Mucosa of rectum (tissue), 2 donors: ENCODE measurements around the gene OTUB1.

Source experiments
- H3K27ac ChIP-seq, 2 donors: one replicate each; pipeline ENCODE4 v1.7.0; 2013; ENCODE audit warnings: inconsistent platforms in 2 of 2, low read depth in 2 of 2, low read length in 2 of 2
- H3K27me3 ChIP-seq, 2 donors: one replicate each; pipeline ENCODE4 v1.7.0; 2013; ENCODE audit warnings: low read length in 2 of 2; ENCODE audit not compliant: control insufficient read depth in 2 of 2, insufficient read depth in 2 of 2
- H3K36me3 ChIP-seq, 2 donors: one replicate each; pipeline ENCODE4 v1.7.0; 2013; ENCODE audit warnings: low read length in 2 of 2; ENCODE audit not compliant: control insufficient read depth in 2 of 2, insufficient read depth in 2 of 2
- H3K4me1 ChIP-seq, 2 donors: one replicate each; pipeline ENCODE4 v1.7.0; 2013; ENCODE audit warnings: low read length in 2 of 2, mild to moderate bottlenecking in 1 of 2; ENCODE audit not compliant: control insufficient read depth in 2 of 2, insufficient read depth in 2 of 2
- H3K4me3 ChIP-seq, 2 donors: one replicate each; pipeline ENCODE4 v1.7.0; 2013; ENCODE audit warnings: low read length in 2 of 2
- H3K9ac ChIP-seq, 2 donors: one replicate each; pipeline ENCODE4 v1.7.0; 2013; ENCODE audit warnings: low read length in 2 of 2, low read depth in 1 of 2, mild to moderate bottlenecking in 1 of 2
- H3K9me3 ChIP-seq, 2 donors: one replicate each; pipeline ENCODE4 v1.7.0; 2013; ENCODE audit warnings: low read length in 2 of 2; ENCODE audit not compliant: control insufficient read depth in 2 of 2
- donor health status: healthy.
- donor health status: Normal muscosa, but diverticular disease.

The OTUB1 gene

DNA sequence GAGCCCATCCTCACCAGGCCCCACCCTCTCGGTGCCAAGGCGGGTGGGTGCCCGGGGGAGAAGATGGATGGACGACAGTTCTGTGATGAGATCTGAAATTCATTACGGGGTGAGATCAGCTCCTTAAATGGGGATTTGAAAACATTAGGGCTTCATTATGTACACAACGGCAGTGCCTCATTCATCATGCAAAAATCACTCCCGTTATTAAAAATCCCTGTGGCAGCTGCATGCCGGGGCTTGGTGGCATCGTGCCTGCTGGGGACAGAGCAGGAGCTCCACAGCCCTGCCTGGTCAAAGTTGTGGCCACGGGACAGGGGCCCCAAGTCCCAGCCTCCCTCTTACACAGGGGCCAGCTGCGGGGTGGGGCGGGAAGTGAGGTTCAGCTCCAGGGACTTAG is 20.2 kb downstream of the OTUB1 start:
- H3K4me1 ChIP-seq = peaks cover 0 to 15% of the 10 kb centered on the region in 2 donors
- no peak overlapping the region for H3K27ac ChIP-seq
- H3K9ac ChIP-seq = no peak overlapping the region
- H3K9me3 ChIP-seq = no peaks in the 10 kb centered on the region
- peaks cover 0 to 6% of the 10 kb centered on the region in 2 donors for H3K27me3 ChIP-seq
- no peaks in the 10 kb centered on the region for H3K36me3 ChIP-seq
- H3K4me3 ChIP-seq = no peak overlapping the region

DNA sequence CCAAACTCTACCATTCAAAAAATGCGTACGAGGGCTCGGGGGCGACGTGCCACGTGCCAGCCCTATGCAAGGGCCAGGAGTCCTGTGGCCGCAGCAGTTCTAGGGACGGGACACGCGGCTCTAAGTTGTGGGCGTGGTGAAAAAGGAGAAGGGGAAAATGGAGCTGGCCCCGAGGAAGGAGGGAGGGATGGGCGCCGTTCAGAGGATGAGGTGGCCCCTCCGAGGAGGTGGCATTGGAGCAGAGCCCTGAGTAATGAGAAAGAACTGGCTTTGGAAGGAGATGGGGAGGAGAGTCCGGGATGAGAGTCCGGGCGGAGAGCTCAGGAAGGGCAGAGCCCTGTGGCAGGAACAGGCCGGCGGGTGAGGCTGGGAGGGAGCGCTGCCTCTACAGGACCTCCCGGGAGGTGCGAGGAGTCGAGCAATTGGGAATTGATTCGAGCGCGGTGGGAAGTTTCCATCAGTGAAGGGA is 21.0 kb downstream of the OTUB1 start:
- Histone ChIP-seq H3K4me1 (peaks cover 0 to 13% of the 10 kb centered on the region in 2 donors), H3K4me3 (peak overlapping the region; percentile 49 to 56), H3K9ac (peak overlapping the region in 1 of 2 donors; percentile 52), H3K36me3 (no peaks in the 10 kb centered on the region), H3K27ac (no peak overlapping the region), H3K9me3 (no peaks in the 10 kb centered on the region), H3K27me3 (peaks cover 0 to 6% of the 10 kb centered on the region in 2 donors)

DNA sequence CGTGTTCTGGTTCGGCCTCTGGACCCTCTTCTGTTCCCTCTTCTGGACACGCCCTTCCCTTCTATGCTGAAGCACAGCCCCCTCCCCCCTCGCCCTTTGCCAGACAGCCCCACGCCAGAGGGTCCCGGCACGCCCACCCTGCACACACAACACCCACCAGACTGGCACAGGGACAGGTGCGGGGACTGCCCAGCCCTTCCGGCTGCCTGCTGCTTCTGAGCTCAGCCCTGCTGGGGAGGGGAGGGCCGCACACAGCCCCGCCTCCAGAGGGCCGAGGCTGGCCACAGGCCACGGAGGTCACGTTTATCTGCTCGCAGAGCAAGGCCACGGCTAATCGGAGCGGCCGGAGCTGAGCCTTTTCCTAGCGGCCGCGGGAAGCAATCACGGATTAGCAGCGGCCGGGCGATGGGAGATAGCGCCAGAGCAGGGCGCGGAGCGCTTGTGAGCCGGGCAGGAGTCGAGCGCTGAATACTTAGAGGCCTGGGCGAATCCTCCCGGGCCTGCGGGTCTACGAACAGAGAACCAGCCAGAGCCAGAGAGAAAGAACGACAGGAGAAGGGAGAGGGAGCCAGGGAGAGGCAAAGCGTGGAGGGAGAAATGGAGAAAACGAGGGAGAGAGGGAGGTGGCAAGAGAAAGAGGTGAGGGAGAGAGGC is 21.5 kb downstream of the OTUB1 start:
- H3K27me3 ChIP-seq = peaks cover 0 to 6% of the 10 kb centered on the region in 2 donors
- peak overlapping the region in 1 of 2 donors; percentile 52 for H3K9ac ChIP-seq
- H3K27ac ChIP-seq = no peak overlapping the region
- no peaks in the 10 kb centered on the region for H3K9me3 ChIP-seq
- H3K4me3 ChIP-seq = peak overlapping the region; percentile 49 to 56
- H3K36me3 ChIP-seq = no peaks in the 10 kb centered on the region
- peaks cover 0 to 13% of the 10 kb centered on the region in 2 donors for H3K4me1 ChIP-seq

DNA sequence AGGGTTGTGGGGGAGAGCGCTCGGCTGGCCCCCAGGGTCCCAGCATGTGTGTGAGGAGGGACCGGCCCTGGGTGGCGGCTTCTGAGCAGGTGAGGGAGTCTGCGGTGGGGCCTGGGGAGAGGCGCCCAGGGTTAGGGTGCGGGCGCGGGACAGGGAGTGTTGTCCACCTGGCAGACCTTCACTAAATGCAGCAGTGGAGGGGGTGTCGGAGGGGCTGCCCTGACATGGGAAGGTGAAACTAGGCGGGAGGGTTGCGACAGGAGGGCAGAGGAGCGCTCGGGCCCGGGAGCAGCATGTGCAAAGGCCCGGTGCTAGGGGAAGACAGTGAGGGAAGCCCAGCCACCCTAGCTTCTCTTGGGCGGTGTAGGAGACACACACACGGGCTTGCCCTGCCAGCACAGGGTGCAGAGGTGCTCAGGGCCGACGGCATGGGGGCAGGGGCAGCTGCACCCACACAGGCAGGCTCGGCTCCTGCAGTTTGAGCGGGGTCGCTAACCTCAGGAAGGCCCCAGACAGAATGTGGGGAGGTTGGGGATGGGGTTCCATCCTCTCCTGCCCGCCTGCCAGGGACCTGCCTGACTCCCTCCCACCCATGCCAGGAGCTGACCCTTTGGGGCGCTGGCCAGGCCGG is 22.2 kb downstream of the OTUB1 start:
- no peaks in the 10 kb centered on the region for H3K9me3 ChIP-seq
- peaks cover 0 to 6% of the 10 kb centered on the region in 2 donors for H3K27me3 ChIP-seq
- peaks cover 0 to 13% of the 10 kb centered on the region in 2 donors for H3K4me1 ChIP-seq
- no peak overlapping the region for H3K4me3 ChIP-seq
- H3K36me3 ChIP-seq = no peaks in the 10 kb centered on the region
- no peak overlapping the region for H3K9ac ChIP-seq
- no peak overlapping the region for H3K27ac ChIP-seq

DNA sequence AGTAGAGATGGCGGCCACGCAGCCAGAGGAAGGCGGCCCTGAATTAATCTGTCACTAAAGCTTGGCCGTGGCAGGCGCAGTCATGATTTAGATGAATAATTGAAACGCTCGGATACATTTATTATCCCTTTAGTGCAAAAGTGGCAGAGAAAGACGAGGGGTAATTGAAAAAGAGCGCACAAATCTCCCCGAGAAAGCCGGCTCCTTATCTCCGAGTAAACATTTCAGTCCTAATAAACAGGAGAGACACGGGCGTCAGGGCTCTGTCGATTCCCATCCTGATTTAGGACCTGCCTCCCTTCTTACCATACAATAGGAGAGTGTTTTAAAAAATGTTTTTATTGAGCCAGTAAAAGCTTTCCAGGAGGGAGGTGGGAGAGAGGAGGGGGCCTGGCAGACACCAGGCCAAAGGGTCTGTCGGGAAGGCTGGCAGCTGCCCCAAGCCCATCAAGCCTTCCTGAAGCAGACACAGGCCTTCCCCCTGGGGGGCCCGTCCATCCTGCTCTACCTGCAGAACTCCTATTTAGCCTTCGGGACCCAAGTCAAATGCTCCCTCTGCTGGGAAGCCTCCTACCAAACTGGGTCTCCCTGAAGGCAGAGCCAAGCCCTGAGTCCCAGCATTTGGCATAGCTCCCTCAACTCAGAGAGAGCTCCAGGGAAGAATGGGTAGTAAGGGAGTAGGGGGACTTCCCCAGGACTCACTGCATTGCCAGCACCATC is 22.8 kb downstream of the OTUB1 start:
- Histone ChIP-seq H3K27ac (no peak overlapping the region), H3K4me1 (peaks cover 0 to 13% of the 10 kb centered on the region in 2 donors), H3K27me3 (peaks cover 0 to 6% of the 10 kb centered on the region in 2 donors), H3K36me3 (no peaks in the 10 kb centered on the region), H3K9me3 (no peaks in the 10 kb centered on the region), H3K4me3 (no peak overlapping the region), H3K9ac (no peak overlapping the region)

DNA sequence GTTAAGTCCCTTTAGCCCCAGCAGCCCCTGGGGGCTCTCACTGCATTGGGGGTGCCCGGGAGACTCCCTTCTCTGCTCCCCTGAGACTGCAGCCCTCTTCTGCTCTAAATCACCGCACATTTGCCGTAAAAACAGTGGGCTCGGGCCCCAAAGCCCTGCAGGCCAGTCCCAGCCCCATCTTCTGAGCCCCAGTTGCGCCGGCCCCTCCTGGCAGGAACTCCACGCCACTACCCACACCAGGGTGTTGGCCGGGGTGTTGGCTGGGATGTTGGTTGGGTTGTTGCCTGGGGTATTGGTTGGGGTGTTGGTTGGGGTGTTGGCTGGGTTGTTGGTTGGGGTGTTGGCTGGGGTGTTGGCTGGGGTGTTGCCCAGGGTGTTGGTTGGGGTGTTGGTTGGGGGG is 23.5 kb downstream of the OTUB1 start:
- Histone ChIP-seq H3K27ac (no peak overlapping the region), H3K4me3 (no peak overlapping the region), H3K4me1 (peaks cover 0 to 13% of the 10 kb centered on the region in 2 donors), H3K9me3 (no peaks in the 10 kb centered on the region), H3K36me3 (no peaks in the 10 kb centered on the region), H3K27me3 (peaks cover 0 to 6% of the 10 kb centered on the region in 2 donors), H3K9ac (no peak overlapping the region)

DNA sequence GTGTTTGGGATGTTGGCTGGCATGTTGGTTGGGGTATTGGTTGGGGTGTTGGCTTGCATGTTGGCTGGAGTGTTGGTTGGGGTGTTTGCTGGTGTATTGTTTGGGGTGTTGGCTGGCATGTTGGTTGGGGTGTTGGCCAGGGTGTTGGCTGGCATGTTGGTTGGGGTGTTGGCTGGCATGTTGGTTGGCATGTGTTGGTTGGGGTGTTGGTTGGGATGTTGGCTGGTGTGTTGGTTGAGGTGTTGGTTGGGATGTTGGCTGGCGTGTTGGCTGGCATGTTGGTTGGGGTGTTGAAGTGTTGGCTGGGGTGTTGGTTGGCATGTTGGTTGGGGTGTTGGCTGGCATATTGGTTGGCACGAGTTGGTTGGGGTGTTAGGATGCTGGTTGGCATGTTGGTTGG is 24.5 kb downstream of the OTUB1 start:
- no peaks in the 10 kb centered on the region for H3K9me3 ChIP-seq
- H3K36me3 ChIP-seq = no peaks in the 10 kb centered on the region
- no peak overlapping the region for H3K27ac ChIP-seq

DNA sequence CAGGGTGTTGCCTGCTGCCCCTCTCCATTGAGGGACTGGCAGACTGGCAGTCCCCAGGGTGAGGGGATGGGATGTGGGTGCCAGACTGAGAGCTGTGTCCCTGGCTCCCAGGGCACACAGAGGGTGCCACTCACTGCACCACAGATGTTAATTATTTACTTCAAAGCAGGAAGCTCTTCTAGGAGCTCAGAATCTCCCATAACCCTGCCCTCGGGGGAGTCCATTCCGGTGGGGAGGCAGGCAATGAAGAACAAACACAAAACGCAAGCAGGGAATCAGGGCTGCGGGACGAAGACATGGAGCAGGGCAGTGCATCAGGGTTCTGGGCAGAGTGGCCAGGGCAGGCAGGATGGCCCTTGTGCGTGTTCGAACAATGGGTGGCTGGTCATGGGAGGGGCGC is 25.1 kb downstream of the OTUB1 start:
- H3K4me1 ChIP-seq = peaks cover 0 to 13% of the 10 kb centered on the region in 2 donors
- no peak overlapping the region for H3K27ac ChIP-seq
- no peaks in the 10 kb centered on the region for H3K9me3 ChIP-seq
- peaks cover 0 to 6% of the 10 kb centered on the region in 2 donors for H3K27me3 ChIP-seq
- no peak overlapping the region for H3K4me3 ChIP-seq
- no peak overlapping the region for H3K9ac ChIP-seq
- H3K36me3 ChIP-seq = no peaks in the 10 kb centered on the region

More for the DNA sequence above, 24.5 kb downstream of the OTUB1 start:
- Histone ChIP-seq H3K27me3 (peaks cover 0 to 6% of the 10 kb centered on the region in 2 donors), H3K4me1 (peaks cover 0 to 13% of the 10 kb centered on the region in 2 donors), H3K4me3 (no peak overlapping the region), H3K9ac (no peak overlapping the region)

DNA sequence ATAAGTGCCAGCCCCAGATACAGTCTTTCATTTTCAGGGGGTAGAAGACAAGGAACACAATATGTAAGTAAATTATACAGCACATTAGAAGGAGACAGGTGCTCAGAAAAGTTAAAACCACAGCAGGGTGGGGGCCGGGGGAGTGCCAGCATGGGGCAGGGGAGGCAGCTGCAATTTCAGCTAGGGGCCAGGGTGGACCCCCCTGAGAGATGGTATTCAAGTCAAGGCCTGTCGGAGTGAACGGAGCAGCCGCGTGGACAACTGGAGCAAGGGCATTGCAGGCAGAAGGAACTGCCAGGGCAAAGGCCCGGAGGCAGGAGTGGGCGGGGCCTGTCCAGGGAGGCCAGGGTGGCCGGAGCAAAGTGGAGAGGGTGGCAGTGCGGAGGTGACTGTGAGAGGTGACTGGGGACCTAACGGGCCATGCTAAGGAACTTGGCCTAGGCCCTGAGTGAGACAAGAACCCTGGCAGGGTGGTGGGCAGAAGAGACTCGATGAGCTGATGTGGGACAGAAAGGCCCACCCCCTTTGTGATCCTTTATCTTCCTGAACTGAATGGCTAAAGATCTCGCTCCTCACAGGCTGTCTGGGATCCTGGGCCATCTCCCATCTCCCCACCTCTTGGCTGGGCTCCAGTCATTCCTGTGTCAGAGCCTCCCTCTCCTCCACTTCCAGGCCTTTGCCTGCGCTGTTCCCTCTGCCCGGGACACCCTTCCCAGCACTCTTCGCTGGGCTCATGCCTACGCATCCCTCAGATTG is 27.1 kb downstream of the OTUB1 start:
- H3K4me1 ChIP-seq = no peaks in the 10 kb centered on the region
- H3K9ac ChIP-seq = no peak overlapping the region
- no peak overlapping the region for H3K4me3 ChIP-seq
- H3K9me3 ChIP-seq = no peaks in the 10 kb centered on the region
- no peaks in the 10 kb centered on the region for H3K27me3 ChIP-seq
- no peaks in the 10 kb centered on the region for H3K36me3 ChIP-seq
- no peak overlapping the region for H3K27ac ChIP-seq
